GM21360 (cell line): ENCODE data around the gene RAPGEF5.

Experiments used
- ATAC-seq: cut with Tn5 transposase; IDR thresholded peaks from one replicate; pipeline ENCODE4 v1.9.1; 2021; ENCODE audit warnings: mild to moderate bottlenecking, moderate library complexity; ENCODE audit not compliant: unreplicated experiment

RAPGEF5 gene

DNA sequence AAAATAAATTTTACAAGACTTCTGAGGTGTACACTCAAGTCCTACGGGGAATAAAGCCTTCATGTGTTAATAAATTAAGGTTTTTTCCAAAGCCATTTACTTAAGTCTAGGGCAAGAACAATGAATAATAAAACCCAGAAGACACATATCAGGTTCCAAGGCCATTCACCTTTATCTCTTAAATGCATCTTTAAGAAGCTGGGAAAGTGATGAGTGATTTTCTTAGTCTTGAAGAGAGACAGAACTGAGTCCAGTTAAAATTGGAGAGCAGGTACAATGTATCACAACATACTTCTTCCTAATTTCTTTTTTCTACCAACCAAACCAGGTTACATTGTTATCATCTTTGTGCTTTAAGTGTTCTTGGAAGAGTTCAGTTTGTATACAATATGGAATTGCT lies 189.5 kb downstream of the RAPGEF5 start:
- no peak for ATAC-seq

- ATAC-seq, result no peak
Observed at GRCh38 chr7:22166928-22167327, 190.0 kb downstream of the RAPGEF5 start.

DNA sequence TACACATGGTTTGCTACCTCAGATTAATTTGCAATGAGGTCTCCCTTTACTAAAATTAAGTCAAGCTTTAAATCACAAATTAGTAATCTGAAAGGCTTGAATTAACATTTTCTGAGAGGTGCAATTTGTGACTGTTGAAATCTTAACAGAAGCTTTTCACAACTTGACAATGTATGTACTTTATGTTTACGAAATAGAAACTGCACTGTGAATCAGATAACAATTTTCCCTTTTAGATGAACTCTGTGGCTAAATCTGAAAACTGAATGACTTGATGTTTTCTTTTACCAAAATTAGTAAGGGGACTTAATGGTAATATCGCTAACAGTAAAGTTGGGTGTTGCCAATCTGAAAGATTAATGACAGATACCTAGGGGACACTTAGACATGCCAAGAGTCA lies 197.6 kb downstream of the RAPGEF5 start:
- ATAC-seq, result no peak

GRCh38 chr7:22157552-22157951 lies 199.4 kb downstream of the RAPGEF5 start:
- no peak for ATAC-seq

- no peak for ATAC-seq
Observed at GRCh38 chr7:22156205-22156604, 200.7 kb downstream of the RAPGEF5 start.

GRCh38 chr7:22154143-22154529 lies 202.8 kb downstream of the RAPGEF5 start:
- no peak for ATAC-seq

GRCh38 chr7:22153432-22154142 lies 203.4 kb downstream of the RAPGEF5 start:
- no peak for ATAC-seq

GRCh38 chr7:22152690-22153089 lies 204.3 kb downstream of the RAPGEF5 start:
- no peak for ATAC-seq

GRCh38 chr7:22151901-22152300 lies 205.1 kb downstream of the RAPGEF5 start:
- ATAC-seq, result no peak

DNA sequence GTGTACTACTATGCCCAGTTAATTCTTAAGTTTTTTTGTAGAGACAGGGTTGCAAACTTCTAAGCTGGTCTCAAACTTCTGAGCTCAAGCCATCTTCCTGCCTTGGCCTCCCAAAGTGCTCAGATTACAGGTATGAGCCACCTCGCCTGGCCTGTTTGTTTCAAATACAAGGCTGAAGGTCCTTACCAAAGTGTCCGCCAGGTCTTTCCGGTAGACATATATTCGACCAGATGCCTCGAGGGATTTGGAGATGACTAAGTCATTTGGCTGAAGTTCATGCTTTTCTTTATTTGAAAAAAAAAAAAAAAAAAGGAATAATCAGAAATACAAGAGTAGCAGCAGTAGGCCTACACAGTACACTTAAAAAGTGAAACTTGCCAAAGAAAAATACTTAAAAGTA lies 206.7 kb downstream of the RAPGEF5 start:
- ATAC-seq, result no peak

DNA sequence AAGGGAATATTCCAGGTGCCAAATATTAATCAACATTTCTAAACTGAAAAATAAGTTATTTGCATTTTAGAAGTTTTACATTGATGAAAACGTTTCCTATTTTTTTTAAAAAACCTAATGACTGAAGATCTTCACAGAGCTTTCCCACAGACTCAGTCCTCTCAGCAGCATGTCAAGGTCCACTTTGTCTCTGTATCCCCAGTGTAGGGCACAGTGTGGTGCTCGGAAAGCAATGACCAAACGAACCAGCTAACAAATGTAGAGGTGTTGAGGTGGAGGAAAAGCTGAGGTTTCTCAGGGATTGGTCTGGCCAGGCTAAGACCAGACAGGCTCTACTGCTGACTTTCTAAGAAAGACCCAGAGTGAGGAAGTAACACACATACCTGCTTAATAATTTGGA lies 209.1 kb downstream of the RAPGEF5 start:
- ATAC-seq, result no peak

GRCh38 chr7:22146961-22147512 lies 209.9 kb downstream of the RAPGEF5 start:
- ATAC-seq, result no peak

DNA sequence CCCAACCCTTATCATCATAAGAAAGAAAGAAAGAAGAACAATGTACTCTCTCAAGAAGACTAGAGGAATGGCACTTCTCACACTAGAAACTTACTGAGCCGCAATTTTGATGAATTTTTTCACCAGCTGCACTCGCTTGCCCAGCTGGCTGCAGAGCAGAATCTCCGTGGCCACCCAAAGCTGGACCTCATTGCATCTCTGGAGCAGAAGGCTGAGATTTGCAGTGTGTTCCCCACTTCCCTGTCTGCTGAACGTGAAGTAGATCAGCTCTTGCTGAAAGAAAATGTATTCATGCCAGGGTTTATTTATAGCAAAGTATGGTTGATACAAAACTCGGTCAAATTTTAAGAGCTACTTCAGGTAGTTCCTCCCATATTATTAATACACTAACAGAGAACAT lies 212.0 kb downstream of the RAPGEF5 start:
- no peak for ATAC-seq

GRCh38 chr7:22143491-22143890 lies 213.5 kb downstream of the RAPGEF5 start:
- no peak for ATAC-seq

DNA sequence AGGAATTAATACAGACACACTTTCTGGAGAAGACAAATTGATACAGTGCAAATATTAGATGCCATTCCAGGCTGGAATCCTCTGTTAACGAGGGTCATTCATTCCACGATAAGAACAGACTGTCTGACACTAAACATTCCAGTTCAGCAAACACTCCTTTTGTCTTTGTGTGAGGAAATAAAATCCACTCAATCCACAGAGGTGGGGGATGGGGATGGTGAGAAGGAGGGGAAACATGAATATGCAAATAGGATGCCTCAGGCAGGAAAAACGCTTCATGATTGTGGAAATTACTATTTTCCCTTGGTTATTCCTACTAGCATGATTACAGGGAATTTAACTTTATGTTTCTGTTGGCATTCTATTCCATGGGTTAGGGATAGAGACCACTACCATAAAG lies 214.4 kb downstream of the RAPGEF5 start:
- no peak for ATAC-seq

DNA sequence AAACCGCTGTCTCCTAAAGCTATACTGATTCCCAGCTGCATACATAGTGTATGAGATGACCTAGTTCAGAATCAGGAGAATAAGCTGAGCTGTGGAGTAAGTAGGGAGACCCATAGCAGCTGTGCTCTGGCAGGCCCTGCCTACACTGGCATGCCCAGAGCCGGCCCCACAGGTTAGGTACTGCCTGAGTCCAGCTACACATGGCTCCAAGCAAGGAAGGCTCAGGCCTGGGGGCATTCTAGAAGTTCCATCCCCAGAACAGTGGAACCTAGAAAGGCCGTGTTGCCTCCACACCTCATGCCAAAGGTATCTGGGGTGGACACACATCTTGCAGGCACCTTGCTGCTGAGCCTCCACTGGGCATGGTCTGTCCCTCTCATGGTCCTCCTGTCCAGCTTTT lies 215.6 kb downstream of the RAPGEF5 start:
- no peak for ATAC-seq

GRCh38 chr7:22140578-22140977 lies 216.4 kb downstream of the RAPGEF5 start:
- ATAC-seq, result no peak

- no peak for ATAC-seq
Observed at GRCh38 chr7:22138886-22139285, 218.1 kb downstream of the RAPGEF5 start.

DNA sequence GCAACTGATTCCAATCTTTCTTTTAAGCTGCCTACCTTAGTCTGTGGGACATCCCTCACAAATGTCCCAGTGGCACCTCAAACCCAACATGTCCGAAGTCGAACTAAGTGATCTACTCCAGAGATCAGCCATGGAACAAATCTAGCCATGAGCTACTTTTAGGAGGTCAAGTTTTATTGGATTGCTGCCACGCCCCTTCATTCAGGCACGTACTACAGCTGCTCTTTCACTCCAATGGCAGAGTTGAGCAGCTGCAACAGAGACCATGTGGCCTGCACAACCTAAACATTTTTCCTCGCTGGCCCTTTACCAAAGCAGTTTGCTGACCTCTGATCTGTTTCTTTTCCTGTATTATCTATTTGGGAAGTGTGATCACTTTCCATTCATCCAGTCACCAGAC lies 218.8 kb downstream of the RAPGEF5 start:
- ATAC-seq, result no peak

DNA sequence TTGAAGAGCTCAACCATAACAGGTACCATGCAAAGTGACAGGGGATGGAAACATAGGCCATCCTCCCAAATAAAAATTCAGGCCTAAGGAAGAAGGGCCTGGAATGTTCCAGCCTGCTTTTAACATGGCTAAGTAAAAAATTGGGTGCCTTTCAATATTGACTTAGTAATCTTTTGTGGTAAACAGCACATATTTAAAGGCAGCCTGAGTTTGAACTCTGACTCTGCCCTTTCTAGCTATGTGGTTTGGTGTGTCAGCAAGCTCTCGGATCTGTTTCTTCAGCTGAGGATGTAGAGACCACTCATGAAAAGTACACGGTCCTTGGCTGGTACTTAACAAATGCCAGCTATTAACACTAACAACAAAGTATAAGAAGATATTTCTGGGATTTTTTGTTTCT lies 219.5 kb downstream of the RAPGEF5 start:
- no peak for ATAC-seq

DNA sequence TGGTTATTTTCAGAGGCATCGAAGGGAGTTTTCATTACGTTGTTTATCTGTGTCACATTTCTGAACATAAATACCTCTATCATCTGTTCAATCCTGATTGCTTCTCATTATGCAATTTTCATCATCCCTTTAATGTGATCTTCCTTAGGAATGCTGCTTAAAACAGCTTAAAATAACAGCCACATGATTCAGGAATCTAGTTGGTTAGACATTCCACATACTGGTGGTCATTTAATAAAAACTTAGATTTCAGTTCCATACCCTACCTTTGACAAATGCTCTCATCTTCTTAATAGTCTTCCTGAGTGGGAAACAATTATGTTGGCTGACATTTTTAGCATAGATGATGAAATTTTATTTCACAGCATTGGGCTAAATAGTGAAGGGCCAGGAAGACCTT lies 219.9 kb downstream of the RAPGEF5 start:
- no peak for ATAC-seq

- no peak for ATAC-seq
Observed at GRCh38 chr7:22129819-22130580, 227.0 kb downstream of the RAPGEF5 start.
